NAMALWA (cell line): ENCODE results near the gene SLCO2B1.

Experiments used
- DNase-seq: peaks from one replicate; pipeline ENCODE4 v3.0.0-alpha.2; 2015; ENCODE audit warnings: low spot score

The SLCO2B1 gene

GRCh38 chr11:75223954-75224643 is 73.2 kb downstream of the SLCO2B1 start:
- no peak for DNase-seq

GRCh38 chr11:75225794-75226193 is 74.9 kb downstream of the SLCO2B1 start:
- no peak for DNase-seq

DNA sequence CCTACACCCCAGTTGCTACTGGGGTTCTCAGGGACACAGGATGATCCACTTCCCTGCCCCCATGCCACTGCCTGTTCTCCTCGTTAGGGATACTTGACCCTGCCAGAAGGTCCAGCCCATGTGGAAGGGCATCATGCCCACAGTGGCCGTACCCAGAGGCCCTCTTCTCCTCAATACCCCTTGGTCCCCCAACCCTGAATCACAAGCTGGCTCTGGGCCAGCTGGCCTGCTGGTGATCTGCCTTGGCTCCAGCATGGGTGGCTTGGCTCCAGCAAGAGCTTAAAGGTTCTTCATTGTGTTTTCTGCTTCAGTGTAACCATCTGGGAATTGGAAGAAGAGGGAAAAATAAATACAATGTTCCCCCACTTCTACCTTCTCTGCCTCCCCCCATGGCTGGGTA is 78.6 kb downstream of the SLCO2B1 start:
- no peak for DNase-seq

DNA sequence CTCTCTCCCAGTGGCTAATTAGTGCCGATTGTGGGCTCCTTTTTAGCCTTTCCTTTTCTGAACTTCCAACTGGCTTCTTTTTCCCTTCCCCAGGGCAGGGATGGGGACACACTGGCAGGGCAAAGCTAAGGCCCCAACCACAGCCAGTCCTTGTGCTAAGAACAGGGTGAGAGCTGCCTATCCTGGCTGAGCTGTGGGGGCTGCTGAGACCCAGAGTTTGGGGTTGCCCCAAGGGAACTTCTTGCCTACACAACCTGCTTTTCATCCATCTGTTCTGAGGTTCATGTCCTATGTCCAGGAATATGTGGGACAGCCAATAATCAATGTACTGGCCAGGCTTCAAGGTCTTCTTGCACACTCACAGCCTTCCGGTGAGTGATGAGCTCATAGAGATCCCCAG is 79.7 kb downstream of the SLCO2B1 start:
- DNase-seq: no peak

DNA sequence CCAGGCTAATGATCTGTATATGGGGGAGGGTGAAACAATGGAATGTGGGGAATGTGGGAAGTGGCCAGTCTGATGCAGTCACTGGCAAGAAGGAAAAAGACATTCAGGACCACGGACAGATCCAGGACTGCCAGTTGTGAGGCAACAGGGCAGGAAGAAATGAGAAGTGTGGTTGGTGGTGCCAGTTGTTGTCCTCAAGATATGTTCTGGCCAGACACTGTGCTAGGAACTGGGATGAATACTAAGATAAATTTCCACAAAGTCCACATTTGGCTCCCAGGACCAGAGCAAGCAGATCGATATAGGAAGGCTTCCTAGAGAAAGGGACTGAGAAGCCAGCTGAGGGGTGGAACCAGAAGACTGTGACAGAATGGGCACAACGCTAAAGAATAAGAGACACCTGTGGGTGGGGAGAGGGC is 82.9 kb downstream of the SLCO2B1 start:
- DNase-seq: peak; percentile 41

GRCh38 chr11:75236062-75236461 is 85.2 kb downstream of the SLCO2B1 start:
- DNase-seq: no peak

GRCh38 chr11:75237050-75237449 is 86.1 kb downstream of the SLCO2B1 start:
- DNase-seq: no peak

GRCh38 chr11:75238595-75239440 is 87.9 kb downstream of the SLCO2B1 start:
- no peak for DNase-seq

DNA sequence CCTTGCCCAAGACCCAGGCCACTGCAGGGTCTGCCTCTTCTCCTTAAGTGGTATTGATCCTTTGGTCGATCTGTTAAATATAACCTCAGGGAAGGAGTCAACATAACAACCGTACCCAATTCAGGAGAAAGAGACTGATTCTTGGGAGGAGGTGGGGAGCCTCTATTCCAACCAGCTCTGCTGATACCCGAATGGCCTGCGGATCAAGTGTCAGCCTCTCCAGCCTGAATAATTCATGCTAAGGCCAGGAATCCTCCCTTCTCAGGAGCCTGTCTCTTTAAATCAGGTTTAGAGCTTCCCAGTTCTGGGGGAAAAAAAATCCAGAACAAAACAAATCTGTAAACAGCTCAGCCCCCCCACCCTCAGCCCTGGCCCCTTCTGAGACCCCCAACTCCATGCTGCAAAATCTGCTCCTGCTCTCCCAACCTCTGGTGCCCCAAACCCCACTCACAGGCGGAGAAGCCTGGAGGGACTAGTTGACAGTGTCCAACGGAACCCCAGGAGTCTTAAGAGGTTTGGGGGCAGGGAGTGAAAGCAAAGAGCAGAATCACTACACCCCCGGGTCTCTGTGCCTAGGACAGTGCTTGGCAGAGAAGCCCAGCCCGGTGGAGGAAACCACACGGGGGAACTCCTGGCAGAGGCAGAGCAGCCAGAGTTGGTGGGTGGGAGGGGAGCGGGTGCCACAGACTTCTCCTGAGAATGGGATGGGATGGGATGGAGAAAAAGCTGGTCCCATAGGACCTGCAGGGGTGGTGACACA is 88.8 kb downstream of the SLCO2B1 start:
- no peak for DNase-seq

DNA sequence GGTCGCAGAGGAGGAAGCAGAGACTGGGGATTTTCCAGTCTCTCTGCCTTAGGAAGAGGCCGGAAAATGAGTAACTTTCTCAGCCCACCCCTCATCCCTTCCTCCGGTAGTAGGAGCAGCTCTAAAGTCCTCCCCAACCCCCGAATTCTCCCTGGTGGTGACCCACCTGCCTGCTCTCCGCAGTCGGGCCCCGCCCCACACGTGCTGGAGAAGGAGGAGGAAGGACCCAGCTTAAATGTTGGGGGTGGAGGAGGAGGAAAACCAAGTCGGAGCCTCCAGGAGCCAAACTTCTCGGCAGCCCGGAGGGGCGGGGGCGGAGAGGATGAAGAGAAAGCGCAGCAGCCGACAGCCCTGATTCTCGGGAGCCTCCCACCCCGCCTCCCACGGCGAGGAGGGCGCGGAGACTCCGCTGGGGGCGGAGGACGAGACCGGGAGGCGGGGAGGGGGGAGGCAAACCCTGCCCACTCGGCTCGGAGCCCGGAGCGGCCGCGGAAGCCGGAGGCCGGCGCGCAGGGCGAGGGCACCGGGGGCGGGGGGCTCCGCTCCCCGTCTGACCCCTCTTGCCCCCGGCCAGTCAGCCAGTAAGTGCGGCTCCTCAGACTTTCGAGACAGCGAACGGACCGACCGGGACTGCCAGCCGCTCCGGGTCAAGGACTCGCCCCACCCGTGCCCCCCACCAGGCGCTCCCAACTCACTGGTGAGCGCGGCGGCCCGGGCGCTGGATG is 89.6 kb downstream of the SLCO2B1 start, which contains the start of gene TPBGL:
Gene TPBGL (plus strand): TSS at position 464 of the 725 bp plus-strand sequence. CDS start 276 bp downstream, outside the sequence.
- DNase-seq: no peak

DNA sequence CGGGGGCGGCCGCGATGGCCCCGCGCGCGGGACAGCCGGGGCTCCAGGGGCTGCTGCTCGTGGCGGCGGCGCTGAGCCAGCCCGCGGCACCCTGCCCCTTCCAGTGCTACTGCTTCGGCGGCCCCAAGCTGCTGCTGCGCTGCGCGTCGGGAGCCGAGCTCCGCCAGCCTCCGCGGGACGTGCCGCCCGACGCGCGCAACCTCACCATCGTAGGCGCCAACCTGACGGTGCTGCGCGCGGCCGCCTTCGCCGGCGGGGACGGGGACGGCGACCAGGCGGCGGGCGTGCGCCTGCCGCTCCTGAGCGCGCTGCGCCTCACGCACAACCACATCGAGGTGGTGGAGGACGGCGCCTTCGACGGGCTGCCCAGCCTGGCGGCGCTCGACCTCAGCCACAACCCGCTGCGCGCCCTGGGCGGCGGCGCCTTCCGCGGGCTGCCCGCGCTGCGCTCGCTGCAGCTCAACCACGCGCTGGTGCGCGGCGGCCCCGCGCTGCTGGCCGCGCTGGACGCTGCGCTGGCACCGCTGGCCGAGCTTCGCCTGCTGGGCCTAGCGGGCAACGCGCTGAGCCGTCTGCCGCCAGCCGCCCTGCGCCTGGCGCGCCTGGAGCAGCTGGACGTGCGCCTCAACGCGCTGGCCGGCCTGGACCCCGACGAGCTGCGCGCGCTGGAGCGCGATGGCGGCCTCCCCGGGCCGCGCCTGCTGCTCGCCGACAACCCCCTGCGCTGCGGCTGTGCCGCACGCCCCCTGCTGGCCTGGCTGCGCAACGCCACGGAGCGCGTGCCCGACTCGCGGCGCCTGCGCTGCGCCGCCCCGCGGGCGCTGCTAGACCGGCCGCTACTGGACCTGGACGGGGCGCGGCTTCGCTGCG is 90.4 kb downstream of the SLCO2B1 start:
- peak; percentile 36 for DNase-seq

DNA sequence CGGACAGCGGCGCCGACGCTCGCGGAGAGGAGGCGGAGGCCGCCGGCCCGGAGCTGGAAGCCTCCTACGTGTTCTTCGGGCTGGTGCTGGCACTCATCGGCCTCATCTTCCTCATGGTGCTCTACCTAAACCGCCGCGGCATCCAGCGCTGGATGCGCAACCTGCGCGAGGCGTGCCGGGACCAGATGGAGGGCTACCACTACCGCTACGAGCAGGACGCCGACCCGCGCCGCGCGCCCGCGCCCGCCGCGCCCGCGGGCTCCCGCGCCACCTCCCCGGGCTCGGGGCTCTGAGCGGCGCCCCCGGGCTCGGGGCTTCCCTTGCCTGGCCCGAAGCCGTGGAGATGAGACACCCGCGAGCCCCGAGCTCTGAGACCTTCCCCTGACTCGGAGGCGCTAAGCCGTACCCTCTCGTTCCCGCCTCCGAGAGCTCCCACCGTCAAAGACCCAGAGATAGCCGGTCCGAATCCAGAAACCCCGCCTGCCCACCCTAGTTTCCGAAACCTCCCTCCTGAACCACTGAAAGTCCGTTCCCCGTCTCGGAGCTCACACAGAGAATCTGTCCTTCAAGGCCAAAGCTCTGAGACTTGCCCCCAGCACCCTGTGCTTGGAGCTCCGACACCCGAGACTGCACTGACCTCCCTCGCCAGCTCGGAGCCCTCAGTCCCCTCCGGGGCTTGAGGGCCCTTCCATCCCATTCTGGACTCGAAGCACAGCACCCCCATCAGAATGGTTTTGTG is 91.2 kb downstream of the SLCO2B1 start:
- no peak for DNase-seq

DNA sequence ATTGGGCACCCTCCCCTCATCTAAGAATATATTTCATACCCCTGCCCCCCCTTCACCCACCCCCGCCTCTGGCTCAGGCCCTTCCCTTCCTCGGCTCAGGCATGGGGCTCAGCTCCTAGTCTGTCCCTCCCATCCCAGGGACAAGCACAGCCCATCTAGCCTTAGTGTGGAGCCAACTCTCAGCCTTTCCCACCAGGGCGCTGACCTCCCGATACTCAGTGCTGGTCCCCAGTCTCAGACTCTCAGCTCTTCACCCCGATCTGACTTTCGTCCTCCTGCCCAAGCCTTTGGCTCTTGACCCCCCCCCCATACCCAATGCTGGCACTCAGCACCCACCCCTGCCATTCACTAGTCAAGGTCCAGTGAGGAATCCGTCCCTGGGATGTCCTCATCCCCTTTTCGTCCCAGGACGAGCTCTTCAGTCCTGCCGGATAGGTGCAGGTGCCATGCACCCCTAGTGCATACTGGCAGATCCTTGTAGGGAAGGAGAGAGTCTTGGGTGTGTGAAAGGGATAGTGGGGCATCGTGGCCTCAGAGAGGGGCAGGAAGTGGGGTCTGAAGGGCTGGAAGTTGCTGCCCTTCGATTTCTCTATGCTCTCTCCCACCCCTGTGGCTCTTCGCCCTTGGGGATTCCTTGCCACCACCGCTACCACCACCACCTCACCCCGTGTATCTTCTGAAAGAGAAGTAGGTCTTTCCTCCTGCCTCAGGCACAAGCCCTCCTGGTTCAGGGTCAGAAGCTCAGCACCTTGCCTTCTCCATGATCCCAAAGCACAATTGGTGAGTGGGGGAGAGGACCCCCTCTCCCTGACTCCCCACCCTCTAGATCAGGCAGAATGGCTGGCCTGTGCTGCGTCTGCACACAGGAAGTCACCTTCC is 92.1 kb downstream of the SLCO2B1 start:
- no peak for DNase-seq

GRCh38 chr11:75244052-75244814 is 93.3 kb downstream of the SLCO2B1 start:
- DNase-seq: no peak

- no peak for DNase-seq
Observed at GRCh38 chr11:75245356-75246005, 94.6 kb downstream of the SLCO2B1 start.

DNA sequence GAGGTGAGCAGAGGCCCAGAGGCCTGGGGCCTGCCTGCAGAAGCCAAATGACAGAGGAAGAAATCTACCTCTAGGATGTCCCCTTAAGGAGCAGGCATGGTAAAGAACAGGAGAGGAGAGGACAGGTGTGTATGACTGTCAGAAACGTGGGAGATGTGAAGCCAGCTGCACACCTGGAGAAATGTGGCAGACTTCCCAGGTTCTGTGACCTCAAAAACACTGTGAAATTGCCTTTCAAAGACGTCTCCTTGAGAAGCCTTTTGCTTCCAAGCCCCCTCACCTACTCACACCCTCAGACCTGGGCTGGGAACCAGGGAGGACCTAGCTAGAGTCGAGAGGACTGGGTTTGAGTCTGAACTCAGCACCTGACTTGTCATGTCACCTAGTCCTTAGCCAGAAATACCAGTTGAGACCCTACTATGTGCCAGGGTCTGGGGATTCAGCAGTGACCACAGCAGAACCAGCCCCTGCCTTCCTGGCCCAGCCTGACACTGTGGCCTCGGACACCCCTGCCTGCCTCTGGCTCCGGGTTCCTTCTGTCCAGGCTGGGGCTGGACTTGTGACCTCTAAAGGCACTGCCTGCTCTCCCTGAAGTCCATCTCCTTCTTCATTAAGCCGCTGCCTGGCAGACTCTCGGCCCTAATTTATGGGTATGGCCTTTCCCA is 95.2 kb downstream of the SLCO2B1 start:
- no peak for DNase-seq

GRCh38 chr11:75246671-75247350 is 95.9 kb downstream of the SLCO2B1 start:
- no peak for DNase-seq
